CD4-positive, alpha-beta T cell treated with Interferon alpha-2 for 1 hour (primary cell): ENCODE results near the gene CLDN19.

Source experiments
- DNase-seq, 2 donors: peaks; one replicate each; pipeline ENCODE4 v3.0.0-alpha.2; 2020 to 2022

The CLDN19 gene

GRCh38 chr1:42739753-42740700 lies at the start of gene CLDN19:
TSS of gene CLDN19 (minus strand) at chr1:42740236. CDS start at chr1:42740063, 173 bp downstream.
- DNase-seq: no peak

GRCh38 chr1:42788021-42788420 lies 48.0 kb upstream of the CLDN19 start:
- DNase-seq: no peak

GRCh38 chr1:42786097-42786496 lies 46.1 kb upstream of the CLDN19 start:
- no peak for DNase-seq

- peak; percentile 23 to 43 for DNase-seq
These were observed 45.1 kb upstream of the CLDN19 start, which contains the start of gene TMEM269 for GRCh38 chr1:42784946-42785693. TSS of gene TMEM269 (plus strand) at chr1:42784991. CDS start at chr1:42789894, 4,903 bp downstream.

GRCh38 chr1:42784547-42784945 lies 44.5 kb upstream of the CLDN19 start:
- DNase-seq: no peak

- DNase-seq: no peak
These were observed 43.1 kb upstream of the CLDN19 start for GRCh38 chr1:42783092-42783491.

- DNase-seq: no peak
These were observed 40.1 kb upstream of the CLDN19 start for GRCh38 chr1:42780176-42780575.

- DNase-seq: no peak
These were observed 39.7 kb upstream of the CLDN19 start for GRCh38 chr1:42779725-42780124.

- DNase-seq: peak; percentile 17 to 49
These were observed 37.8 kb upstream of the CLDN19 start for GRCh38 chr1:42777852-42778251.

GRCh38 chr1:42776502-42776901 lies 36.5 kb upstream of the CLDN19 start:
- no peak for DNase-seq

GRCh38 chr1:42774928-42775526 lies 35.0 kb upstream of the CLDN19 start:
- DNase-seq: no peak

GRCh38 chr1:42773420-42773819 lies 33.4 kb upstream of the CLDN19 start:
- DNase-seq: no peak

- DNase-seq: no peak
These were observed 29.8 kb upstream of the CLDN19 start for GRCh38 chr1:42769811-42770210.

- no peak for DNase-seq
These were observed 28.1 kb upstream of the CLDN19 start for GRCh38 chr1:42768172-42768571.

GRCh38 chr1:42767510-42768000 lies 27.5 kb upstream of the CLDN19 start:
- no peak for DNase-seq

GRCh38 chr1:42766741-42767509 lies 26.9 kb upstream of the CLDN19 start, which contains the start of the genes C1orf50 and P3H1:
TSS of gene C1orf50 (plus strand) at chr1:42767249. CDS start at chr1:42767312, 63 bp downstream.
TSS of gene P3H1 (minus strand) at chr1:42767028. CDS start at chr1:42766971, 57 bp downstream.
- peak; percentile 100 for DNase-seq

- peak in 1 of 2 donors; percentile 40 for DNase-seq
These were observed 26.1 kb upstream of the CLDN19 start for GRCh38 chr1:42765832-42766740.

GRCh38 chr1:42765269-42765668 lies 25.2 kb upstream of the CLDN19 start:
- DNase-seq: no peak

GRCh38 chr1:42762269-42762668 lies 22.2 kb upstream of the CLDN19 start:
- DNase-seq: no peak

- DNase-seq: no peak
These were observed 21.5 kb upstream of the CLDN19 start for GRCh38 chr1:42761567-42761966.

- no peak for DNase-seq
These were observed 19.1 kb upstream of the CLDN19 start for GRCh38 chr1:42759114-42759513.
